HK-2 (cell line): Measurements from ENCODE around the gene MRPL2.
"Not testable (repeated sequence)": the region's sequence is repeated elsewhere in the genome, so short reads cannot be mapped to it uniquely, and the experiment has no call there.

Source experiments
- DNase-seq: peaks from one replicate; pipeline ENCODE4 v3.0.0-alpha.2; 2018; ENCODE audit not compliant: unreplicated experiment

MRPL2 gene

DNA sequence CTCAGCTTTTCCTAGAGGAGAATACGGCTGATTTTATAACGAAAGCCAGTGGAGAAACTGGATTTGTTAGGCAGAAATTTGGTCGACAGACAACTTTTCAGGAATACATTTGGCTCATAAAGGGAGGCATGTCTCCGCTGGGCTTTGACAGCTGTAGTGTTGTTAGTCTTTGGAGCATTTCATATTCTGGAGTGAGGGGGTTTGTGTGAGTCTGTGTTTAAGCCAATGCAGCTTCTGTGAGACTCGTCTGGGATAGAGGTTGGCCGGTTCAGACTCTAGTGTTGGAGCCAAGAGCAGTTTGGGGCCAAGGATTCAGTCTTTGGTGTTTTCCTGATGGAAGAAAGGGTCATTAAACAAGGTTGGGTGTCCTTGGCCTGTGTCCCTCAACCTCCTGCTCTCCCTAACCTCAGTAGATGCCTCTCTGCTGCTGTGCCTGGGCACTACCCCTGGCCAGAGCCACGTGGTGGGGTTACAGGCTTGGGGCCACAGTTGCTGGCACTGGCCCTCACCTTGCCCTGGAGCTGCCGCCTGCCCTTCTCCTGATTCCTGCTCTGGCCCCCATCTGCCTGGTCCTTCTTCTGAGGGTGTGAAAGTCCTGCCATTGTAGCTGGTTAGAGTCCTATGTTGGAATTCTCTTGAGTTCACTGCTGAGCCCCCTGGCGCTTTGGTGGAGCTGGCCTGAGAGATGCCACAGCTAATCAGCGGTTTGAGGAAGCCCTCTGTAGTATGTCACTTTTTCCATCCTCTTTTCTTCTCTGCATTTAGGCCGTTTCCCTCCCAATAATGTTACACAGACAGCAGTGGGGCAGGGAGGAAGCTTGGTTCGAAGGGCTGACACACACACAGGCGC is 23.8 kb upstream of the MRPL2 start:
- no peak for DNase-seq

DNA sequence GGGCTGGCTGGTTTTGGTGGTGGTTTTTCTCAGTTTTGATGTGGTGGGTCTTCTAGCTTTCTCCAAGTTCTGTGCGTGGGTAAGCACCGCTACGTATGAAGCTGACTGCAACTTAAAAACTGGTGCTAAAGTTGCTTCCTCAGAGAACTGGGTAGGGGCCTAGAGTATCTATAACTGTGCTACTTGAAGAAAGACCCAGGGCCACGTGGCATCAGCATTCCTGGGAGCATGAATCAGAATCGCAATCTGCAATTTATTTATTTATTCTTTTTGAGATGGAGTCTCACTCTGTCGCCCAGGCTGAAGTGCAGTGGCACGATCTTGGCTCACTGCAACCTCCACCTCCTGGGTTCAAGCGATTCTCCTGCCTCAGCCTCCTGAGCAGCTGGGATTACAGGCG is 22.7 kb upstream of the MRPL2 start:
- not testable (repeated sequence) for DNase-seq

DNA sequence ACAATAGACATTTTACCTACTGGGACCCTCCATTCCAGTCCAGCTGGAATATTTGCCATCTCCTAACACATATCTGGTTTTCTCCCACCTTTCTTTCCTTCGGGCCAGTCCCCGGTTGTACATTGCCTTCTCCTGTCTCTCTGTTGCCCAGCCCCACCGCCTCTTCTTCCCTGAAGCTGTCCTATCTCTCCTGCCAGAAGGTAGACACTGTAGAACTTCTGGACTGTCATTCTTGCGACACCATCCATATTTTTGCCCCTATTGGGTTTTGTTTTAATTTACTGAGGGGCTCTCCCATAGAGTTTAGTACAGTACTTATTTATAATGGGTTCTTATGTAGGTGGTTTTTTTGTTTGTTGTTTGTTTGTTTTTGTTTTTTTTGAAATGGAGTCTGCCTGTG is 21.8 kb upstream of the MRPL2 start:
- DNase-seq, result no peak

DNA sequence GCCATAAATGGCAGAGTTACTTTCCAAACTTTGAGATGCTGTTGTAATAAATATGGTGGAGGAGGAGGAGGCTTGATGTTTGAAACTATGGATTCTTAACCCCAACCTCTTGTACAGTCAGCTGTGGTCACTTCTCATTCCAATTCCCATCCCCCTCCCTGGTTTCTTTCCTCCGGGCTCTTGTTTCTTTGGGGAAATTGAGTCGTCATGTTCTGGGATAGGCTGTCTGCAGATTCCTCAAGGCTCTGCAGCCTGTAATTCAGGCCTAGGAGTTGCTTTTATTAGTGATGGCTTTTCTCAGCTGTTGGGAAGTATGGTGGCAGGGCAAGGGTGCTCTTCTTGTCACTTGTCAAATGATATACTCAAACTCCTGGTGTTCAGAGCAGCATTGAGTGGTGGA is 19.5 kb upstream of the MRPL2 start:
- no peak for DNase-seq

DNA sequence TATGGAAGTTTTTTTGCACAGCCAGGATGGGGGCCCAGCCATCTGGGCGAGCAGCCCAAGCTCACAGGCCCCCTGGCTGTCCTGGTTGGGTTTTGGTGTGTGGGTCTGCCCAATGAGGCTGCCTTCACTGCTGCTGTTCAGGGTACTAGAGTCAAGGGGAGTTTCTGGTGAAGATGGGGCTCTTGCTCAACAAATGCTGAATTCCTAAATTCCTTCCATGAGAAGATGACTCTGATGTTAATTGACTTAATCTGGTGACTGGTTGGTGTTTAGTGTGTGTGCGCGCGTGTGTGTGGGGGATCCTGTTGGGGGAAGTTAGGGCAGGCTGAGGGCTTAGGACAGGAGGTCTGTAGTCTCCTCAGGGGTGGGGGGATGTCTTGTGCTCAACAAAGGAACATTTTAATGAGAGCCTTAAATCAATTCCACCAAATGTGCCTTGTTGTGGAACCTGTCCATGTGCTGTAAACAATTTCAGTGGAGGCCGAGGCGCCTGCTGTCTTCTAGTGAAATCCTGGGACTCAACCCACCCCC is 18.8 kb upstream of the MRPL2 start:
- DNase-seq, result no peak

DNA sequence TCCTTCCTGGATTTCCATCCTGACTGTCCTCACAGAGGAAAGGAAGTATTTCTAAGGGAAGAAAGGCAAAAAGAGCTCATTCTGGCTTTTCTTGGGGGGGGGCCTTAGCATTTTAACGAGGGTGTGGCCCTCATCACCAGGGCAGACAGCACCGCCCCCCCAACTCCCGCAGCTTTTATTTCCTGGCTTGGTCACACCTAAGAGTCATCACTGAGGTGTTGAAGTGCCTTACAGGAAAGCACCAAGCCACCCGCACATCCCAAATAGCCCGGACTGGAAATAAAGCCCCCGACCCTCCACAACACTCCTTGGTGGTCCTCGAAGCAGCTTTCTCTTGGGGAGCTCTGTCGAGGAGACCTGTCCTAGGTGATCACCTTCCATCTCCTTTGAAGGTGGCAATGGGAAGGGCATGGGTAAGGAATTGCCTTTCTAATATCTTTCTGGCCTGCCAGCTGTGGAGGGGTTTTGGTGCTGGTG is 18.1 kb upstream of the MRPL2 start:
- no peak for DNase-seq

DNA sequence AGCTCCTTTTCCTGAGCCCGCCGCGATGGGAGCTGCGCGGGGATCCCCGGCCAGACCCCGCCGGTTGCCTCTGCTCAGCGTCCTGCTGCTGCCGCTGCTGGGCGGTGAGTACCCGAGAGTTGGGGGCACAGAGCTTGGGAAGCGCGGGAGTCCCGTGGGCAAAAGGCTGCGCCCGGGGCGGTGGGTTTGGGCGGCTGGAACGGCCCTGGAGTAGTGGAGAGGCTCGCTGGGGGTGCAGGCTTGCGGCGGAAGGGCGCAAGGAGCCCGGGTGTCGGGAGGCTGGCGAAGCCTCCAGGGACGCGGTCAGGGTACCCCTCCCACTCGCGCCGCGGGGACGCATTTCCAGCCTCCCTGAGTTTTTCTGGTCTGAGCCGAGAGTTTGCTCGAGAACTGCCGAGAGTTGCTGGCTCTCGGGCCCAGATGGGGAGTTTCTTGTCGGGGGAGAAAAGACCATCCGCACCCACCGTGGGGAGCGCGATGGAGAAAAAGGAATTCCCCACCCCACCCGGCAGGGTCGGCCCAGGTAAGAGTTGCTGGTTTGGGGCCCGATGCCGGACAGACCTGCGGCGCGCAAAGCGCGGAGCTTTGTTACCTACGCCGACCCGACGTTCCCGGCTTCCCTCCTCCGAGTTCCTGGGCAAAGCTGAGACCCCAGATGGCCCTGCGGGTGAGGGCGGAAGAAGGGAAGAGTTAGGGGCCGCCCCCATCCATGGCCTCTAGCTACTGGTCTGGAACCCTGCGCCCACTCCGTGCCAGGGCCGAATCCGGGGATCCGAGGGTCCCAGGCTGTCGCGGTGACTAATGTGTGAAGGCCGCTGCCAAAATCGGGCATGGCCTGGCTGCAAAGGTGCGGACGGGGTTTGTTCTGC is 17.5 kb upstream of the MRPL2 start:
- DNase-seq, result no peak

DNA sequence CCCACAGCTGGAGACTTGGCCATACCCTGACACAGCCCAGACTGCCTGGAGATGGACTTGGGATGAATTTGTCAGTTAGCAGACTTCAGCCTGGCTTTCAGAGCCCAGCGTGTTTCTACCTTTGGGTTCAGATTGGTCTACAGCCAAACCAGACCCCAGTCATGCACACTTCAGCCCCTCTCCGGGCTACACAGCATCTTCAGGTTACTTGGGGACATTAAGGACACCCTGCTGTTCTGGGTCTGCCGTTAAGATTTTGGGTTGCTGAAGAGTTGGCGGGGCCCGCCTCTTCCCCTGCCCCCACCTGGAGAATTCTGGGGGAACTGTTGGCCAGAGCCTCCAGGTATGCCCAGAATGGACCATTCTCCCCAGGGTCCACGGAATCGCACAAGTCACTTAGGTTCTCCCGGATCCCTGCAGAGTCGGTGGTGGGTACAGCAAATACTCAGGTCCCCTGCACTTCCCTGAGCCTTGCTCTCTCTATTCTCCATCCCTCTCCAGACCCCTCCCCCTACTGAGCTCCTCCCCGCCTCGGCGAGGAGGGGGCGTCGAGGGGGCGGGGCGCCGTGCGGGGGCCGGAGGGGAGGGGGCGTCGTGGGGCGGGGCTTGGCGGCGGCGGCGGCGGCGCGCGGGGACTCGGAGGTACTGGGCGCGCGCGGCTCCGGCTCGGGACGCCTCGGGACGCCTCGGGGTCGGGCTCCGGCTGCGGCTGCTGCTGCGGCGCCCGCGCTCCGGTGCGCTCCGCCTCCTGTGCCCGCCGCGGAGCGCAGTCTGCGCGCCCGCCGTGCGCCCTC is 16.6 kb upstream of the MRPL2 start, which contains the start of gene PTK7:
Gene PTK7, plus strand, starts transcription at position 645 of the 794 bp plus-strand sequence. CDS start 175 bp downstream, outside the sequence.
- no peak for DNase-seq

DNA sequence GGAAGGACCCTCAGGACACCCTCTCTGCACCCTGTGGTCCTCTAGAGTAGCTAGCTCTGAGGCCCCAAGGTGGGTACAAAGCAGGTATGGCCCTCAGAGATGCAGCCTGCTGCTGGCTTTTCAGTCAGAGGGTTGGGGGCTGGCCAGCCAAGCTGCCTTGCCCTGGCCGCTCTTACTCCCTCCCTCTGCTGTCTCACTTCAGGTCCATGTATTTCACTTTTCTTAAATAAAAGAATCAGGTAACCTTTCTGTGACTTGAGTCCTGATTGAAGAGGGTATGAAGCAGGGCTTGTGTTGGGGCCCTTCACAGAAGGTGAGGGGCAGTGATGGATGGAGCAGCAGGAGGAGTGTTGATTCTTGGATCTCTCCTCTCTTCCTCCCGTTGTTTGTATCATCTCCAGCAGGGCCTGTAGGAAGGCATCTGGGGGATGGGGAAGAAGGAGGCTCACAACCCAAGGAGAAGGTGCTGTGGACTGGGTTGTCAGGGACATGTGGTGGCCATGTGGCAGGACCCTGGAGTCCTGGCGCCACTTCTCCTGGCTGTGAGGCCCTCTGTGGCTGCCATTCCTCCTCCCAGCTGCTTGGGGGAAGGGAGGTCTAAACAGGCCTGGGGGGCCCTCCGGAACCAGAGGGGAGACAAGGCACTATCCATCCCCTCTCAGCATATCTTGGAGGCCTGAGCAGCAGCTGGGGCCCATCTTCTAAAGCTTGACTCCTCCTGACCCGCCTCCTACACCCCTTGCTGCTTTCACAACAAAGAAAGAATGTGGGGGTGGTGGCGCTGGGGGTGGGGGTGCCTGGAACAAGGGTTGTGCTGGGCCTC is 15.8 kb upstream of the MRPL2 start:
- no peak for DNase-seq

DNA sequence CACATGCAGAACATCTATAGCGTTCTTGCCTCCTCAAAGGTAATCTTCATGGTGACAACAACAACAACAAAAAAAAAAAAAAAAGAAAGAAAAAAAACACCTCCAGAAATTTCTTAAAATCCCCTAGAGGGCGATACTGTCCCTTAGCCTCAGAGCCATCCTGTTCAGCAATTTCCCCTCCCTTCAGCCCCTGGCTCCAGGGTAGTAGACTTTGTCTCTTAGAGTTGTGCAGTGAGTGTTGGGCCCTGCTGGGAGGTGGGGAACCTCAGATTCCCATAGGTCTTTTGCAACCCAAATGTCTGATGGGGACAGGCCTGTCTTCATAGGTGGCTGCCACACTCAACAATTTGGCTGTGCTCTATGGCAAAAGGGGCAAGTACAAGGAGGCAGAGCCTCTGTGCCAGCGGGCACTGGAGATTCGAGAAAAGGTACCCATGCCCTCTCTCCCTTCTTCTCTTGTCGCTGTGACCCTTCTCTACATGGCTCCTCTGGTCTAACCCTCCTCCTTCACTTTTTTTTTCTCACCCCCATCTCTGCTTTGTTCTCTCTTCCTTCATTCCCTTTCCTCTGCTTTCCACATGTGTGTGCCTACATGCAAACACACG is 10.9 kb upstream of the MRPL2 start:
- DNase-seq, result no peak

DNA sequence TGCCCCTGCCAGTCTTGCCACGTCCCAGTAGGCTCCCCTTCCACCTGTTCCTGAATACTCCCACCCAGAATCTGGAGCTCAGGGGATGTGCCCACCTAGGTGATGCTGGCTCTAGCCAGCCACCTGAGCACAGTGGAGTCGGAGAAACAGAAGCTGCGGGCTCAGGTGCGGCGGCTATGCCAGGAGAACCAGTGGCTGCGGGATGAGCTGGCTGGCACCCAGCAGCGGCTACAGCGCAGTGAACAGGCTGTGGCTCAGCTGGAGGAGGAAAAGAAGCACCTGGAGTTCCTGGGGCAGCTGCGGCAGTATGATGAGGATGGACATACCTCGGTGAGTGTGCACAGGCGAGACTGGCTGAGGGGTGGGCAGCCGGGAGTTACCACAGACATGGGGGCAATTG is 3.6 kb upstream of the MRPL2 start:
- no peak for DNase-seq

DNA sequence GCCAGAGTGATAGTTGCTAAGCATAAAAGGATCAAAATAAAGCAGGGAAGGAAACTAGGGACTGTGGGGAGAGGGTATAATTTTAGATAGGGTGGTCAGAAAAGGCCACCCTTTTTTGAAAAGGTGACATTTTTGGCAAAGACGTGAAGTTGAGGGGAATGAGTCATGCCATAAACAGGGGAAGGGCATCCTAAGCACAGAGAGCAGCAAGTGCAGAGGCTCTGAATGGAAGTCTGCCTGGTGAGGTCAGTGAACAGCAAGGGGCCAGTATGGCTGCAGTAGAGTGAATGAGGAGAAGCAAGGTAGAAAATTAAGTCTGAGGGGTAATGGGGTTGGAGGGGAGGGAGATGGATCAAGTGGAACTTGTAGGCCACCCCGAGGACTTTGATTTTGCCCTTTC is 2.6 kb upstream of the MRPL2 start:
- DNase-seq, result no peak

DNA sequence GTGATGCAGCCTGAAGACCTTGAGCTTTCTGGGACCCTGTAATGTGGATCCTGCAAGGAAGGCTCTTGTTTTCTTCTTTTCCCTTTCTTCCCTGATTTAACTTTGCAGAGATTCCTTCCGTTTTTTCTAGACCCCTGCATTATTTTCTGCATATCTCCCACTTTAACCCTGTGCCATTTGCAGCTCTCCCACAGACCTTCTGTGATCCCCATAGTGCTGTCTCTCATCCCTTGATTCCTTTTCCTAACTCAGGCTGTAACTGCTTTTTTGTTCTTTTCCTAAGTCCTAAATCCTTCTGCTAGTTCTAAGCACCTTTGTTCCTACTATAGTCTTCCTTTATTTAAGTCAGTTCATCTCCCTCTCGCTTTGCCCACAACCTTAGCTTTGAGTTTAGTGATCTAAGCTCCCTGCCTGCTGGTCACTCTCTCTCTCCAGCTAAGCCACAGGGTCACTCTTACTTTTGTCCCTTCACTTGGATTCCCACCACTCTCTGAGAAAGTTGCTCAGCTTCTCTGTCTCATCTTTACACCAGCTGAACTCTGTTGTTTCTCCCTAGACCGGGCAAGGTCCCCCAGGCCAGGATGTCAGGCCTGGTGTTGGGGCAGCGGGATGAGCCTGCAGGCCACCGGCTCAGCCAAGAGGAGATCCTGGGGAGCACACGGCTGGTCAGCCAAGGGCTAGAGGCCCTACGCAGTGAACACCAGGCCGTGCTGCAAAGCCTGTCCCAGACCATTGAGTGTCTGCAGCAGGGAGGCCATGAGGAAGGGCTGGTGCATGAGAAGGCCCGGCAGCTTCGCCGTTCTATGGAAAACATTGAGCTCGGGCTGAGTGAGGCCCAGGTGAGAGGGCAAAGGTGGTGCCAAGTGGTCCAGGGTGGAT is 1.8 kb upstream of the MRPL2 start:
- no peak for DNase-seq

DNA sequence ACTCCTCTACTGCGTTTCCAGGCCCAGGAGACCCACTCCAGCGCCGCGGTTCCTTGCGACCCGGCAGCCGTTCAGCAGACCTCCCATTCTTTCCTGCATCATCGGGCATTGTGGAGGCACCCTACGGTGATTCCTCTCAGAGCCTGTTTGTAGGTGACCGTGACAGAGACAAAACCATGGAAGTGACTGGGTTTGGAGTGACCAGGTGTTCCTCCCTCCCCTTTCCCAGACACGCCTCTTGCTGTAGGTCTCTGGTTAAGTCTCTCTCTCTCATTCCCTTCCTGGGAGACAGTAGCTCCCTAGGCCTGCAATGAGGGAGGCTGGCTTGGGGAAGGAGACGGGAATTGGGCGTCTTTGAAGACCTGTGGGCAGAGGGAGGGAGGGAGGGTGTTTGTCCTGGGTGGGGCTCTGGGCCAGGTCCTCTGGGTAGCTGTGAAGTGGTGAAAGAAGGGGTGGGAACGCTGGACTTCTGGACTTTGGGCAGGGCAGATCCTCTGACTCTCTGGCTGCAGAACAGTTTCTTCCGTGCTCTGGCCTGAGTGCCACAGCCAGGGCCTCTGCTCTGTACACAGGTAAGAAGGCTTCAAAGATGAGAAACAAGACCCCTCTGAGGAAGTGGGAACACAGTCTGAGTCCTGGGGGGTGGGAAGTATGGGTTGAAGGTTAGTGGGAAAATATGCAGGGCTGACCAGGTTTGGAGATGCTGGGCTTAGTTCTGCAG is 960 bp upstream of the MRPL2 start:
- DNase-seq, result no peak

DNA sequence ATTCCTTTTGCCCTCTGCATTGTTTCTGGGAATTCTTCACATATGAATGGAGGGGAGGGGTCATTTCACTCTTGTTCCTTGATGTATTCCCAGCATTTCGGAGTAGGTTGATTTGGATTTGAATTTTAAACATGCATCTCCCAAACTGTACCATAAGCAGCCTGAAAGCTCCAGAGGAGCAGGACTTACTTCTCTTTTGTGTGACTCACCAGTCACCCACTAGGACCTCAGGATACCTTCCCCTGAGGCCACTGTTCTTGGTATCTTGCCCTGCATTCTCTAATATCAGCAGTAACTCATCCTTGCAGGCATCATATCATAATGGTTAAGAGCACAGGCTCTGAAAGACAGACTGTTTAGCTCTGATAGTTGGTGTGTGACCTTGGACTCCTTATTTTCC is 703 bp downstream of the MRPL2 start:
- no peak for DNase-seq

DNA sequence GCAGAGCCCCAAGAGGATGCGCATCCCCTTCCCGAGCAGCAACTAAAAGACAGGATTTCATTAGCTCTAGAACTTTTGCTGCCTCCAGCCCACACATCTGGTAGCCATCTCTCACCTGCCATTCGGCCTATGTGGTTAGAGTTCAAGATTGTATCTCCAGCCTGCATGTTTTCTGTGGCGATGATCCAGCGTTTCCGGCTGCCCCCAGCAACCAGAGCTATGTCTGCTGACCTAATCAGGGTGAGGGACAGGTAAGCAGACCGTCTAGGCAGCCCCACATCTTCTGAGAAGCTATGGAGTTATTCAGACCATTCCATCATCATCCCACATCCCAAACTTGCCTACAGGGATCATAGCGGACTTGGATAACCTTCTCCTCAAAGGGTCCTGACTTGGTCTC is 3.3 kb downstream of the MRPL2 start:
- DNase-seq, result no peak

DNA sequence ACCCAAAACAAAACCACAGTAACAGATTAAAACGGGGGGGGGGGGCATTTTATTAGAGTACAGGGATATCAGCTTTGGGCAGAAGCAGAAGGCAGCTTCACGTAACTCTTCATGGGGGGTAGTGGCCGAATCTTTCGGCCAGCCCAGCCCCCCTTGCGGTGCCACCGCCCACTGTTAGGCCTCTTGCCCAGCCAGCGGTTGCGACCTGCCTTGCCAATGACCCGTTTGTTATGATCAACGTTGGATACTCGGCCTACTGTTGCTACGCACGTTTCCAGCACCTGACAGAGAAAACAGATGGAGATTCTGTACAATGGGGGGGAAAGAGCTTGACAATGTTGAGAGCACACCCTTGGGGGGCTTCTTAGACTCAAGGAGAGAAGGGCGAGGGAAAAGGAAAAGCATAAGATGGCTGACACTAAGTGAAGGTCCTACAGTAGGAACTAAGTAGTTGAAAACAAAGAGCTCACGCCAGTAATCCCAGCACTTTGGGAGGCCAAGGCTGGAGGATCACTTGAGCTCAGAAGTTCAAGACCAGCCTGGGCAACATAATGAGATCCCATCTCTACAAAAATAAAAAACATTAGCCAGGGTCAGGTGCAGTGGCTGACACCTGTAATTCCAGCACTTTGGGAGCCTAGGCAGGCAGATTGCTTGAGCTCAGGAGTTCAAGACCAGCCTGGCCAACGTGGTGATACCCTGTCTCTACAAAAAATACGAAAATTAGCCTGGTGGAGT is 4.9 kb downstream of the MRPL2 start:
- DNase-seq, result no peak
